HepG2 (cell line): ENCODE results near the gene TSPYL4. TPM values are rescaled to one million over a fixed set of nuclear protein-coding genes. Genes with fewer than 3 reads are reported as not detected.

Experiments
- ATAC-seq: fragments of 200-7000 bp; cut with Tn5 transposase; 3 replicates; pipeline ENCODE4 v1.9.1; 2020; ENCODE audit warnings: mild to moderate bottlenecking, moderate library complexity
- BruUV-seq: library from RNA; stranded (reverse); fragments of 400-500 nt; replicated peaks from 2 replicates; lab custom pipeline; 2021; lab: Mats Ljungman, UMichigan
- CTCF ChIA-PET: fragments of 300-600 bp; formaldehyde crosslinking; extraction: SDS; loops from one replicate; lab custom pipeline; 2021; ENCODE audit warnings: low total read pairs, inconsistent platforms, low intra/inter-chr PET ratio; lab: Yijun Ruan, JAX
- POLR2A ChIA-PET: fragments of 350-600 bp; sonication (Branson Sonifier 250); formaldehyde crosslinking; loops from one replicate; lab custom pipeline; 2020; ENCODE audit warnings: antibody characterized with exemption, inconsistent platforms; lab: Yijun Ruan, JAX
- DNase-seq: peaks from one replicate; pipeline ENCODE4 v3.0.0-alpha.2; 2015; ENCODE audit warnings: low spot score
- FAIRE-seq: peaks from 3 replicates; lab custom pipeline; 2011; peaks lifted over from hg19 to GRCh38; lab: Jason Lieb, UNC
- H2AFZ ChIP-seq: one replicate; pipeline ENCODE4 v1.6.1; 2011; ENCODE audit warnings: low read length, inconsistent platforms
- H3K27ac ChIP-seq: fragments of 300-600 bp; 3 replicates; pipeline ENCODE4 v1.8.0; 2011; ENCODE audit warnings: mixed run types, mild to moderate bottlenecking, mixed read lengths, low read length, inconsistent platforms; ENCODE audit not compliant: insufficient read depth; ENCODE audit errors: extremely low read length
- H3K27me3 ChIP-seq, 2 experiments: fragments of 200-600 bp in 1 of 2; 2 replicates in 1 of 2; 3 replicates in 1 of 2; pipeline versions ENCODE4 v1.6.0 to v1.8.0; 2011; ENCODE audit warnings: low read length in 2 of 2, mild to moderate bottlenecking in 2 of 2, moderate library complexity in 2 of 2, inconsistent platforms in 1 of 2; ENCODE audit not compliant: insufficient read depth in 2 of 2, control insufficient read depth in 1 of 2
- H3K36me3 ChIP-seq, 2 experiments: fragments of 200-600 bp in 1 of 2; replicated peaks in 1 of 2; 2 replicates in 1 of 2; 3 replicates in 1 of 2; pipeline versions ENCODE4 v1.5.1 to v1.8.0; 2011; ENCODE audit warnings: low read length in 2 of 2, inconsistent platforms in 1 of 2; ENCODE audit not compliant: insufficient read depth in 2 of 2, control insufficient read depth in 1 of 2
- H3K4me1 ChIP-seq: 2 replicates; pipeline ENCODE4 v1.5.1; 2012; ENCODE audit warnings: low read length, inconsistent platforms; ENCODE audit not compliant: insufficient read depth
- H3K4me2 ChIP-seq: 2 replicates; pipeline ENCODE4 v1.6.0; 2011; ENCODE audit warnings: low read depth, low read length, inconsistent platforms
- H3K4me3 ChIP-seq, 3 experiments: fragments of 200-600 bp in 1 of 3; sonication (generic), shearing (Covaris generic) in 1 of 3; replicated peaks in 1 of 3; 2 replicates each; pipeline ENCODE4 v1.5.1; 2011 to 2016; ENCODE audit warnings: low read length in 3 of 3, inconsistent platforms in 2 of 3, low read depth in 2 of 3, mild to moderate bottlenecking in 2 of 3, control low read depth in 1 of 3, mixed read lengths in 1 of 3; ENCODE audit not compliant: insufficient read depth in 1 of 3
- H3K79me2 ChIP-seq: one replicate; pipeline ENCODE4 v1.6.1; 2011; ENCODE audit warnings: low read length, inconsistent platforms; ENCODE audit not compliant: insufficient read depth
- H3K9ac ChIP-seq: 2 replicates; pipeline ENCODE4 v1.6.0; 2011; ENCODE audit warnings: mild to moderate bottlenecking, low read depth, low read length, inconsistent platforms; ENCODE audit not compliant: insufficient read depth
- H3K9me3 ChIP-seq: 2 replicates; pipeline ENCODE4 v1.5.1; 2012; ENCODE audit warnings: mild to moderate bottlenecking, low read length
- H4K20me1 ChIP-seq: 2 replicates; pipeline ENCODE4 v1.6.0; 2011; ENCODE audit warnings: inconsistent platforms, mild to moderate bottlenecking, low read length, moderate library complexity; ENCODE audit not compliant: insufficient read depth
- FOXJ3 ChIP-seq: sonication (generic); formaldehyde crosslinking; IDR thresholded peaks from 2 replicates; pipeline ENCODE4 v1.4.0; 2020; ENCODE audit warnings: missing genetic modification reagents, mild to moderate bottlenecking, borderline replicate concordance
- NFKB2 ChIP-seq: sonication (generic); formaldehyde crosslinking; IDR thresholded peaks from 2 replicates; pipeline ENCODE4 v1.4.0; 2020; ENCODE audit warnings: missing genetic modification reagents, borderline replicate concordance
- NR2C2 ChIP-seq: sonication (generic); formaldehyde crosslinking; IDR thresholded peaks from 2 replicates; pipeline ENCODE4 v1.4.0; 2020; ENCODE audit warnings: missing genetic modification reagents, mild to moderate bottlenecking, moderate library complexity, borderline replicate concordance
- TCF7 ChIP-seq: sonication (generic); IDR thresholded peaks from 2 replicates; pipeline ENCODE4 v1.6.1; 2016; ENCODE audit warnings: antibody characterized with exemption, low read depth
- ZBTB42 ChIP-seq: sonication (generic); formaldehyde crosslinking; IDR thresholded peaks from 2 replicates; pipeline ENCODE4 v1.5.0; 2020; ENCODE audit warnings: mild to moderate bottlenecking, missing genetic modification reagents
- ZNF251 ChIP-seq: sonication (generic); formaldehyde crosslinking; IDR thresholded peaks from 2 replicates; pipeline ENCODE4 v1.9.0; 2021; ENCODE audit warnings: mild to moderate bottlenecking, missing genetic modification reagents
- ZNF292 ChIP-seq: sonication (generic); formaldehyde crosslinking; IDR thresholded peaks from 2 replicates; pipeline ENCODE4 v1.8.1; 2022; ENCODE audit warnings: mild to moderate bottlenecking, low read depth, missing genetic modification reagents, borderline replicate concordance
- ZNF337 ChIP-seq: sonication (generic); formaldehyde crosslinking; IDR thresholded peaks from 2 replicates; pipeline ENCODE4 v1.5.1; 2020; ENCODE audit warnings: missing genetic modification reagents, low read depth, mild to moderate bottlenecking, borderline replicate concordance
- ZNF547 ChIP-seq: sonication (generic); formaldehyde crosslinking; IDR thresholded peaks from 2 replicates; pipeline ENCODE4 v1.5.1; 2020; ENCODE audit warnings: mild to moderate bottlenecking, missing genetic modification reagents
- WGBS: methylation state at CpG from one replicate; pipeline ENCODE4 v1.1.6; 2017; ENCODE audit warnings: low lambda C conversion rate; 5-methylcytosine and 5-hydroxymethylcytosine counted together
- in situ Hi-C: cut with HindIII; loops from 2 replicates; pipeline ENCODE4 v1.10.0; 2017; ENCODE audit warnings: low pct_unique_long_range_greater_than_20kb; ENCODE audit not compliant: extremely low pct_ligation_motif_present
- intact Hi-C: fragments of 100-400 bp; cut with micrococcal nuclease; formaldehyde crosslinking; loops from one replicate; pipeline ENCODE4 v1.10.0; 2022; ENCODE audit not compliant: unreplicated experiment
- polyA plus RNA-seq, 8 experiments: library from polyadenylated mRNA; depleted of rRNA in 3 of 8; stranded (reverse) in 7 of 8; unstranded in 1 of 8; fragments of >200 nt; fragmentation: Illumina TruSeq in 4 of 8; extraction: Trizol in 4 of 8; gene quantifications; 2 replicates each; pipeline versions ENCODE4 v1.2.1 to v1.2.3, GENCODE V29; 2011 to 2016; ENCODE audit warnings: low read depth in 4 of 8, missing spikeins in 1 of 8, mixed read lengths in 1 of 8; ENCODE audit not compliant: insufficient read depth in 1 of 8
- total RNA-seq, 5 experiments: library from RNA; depleted of rRNA; stranded (reverse); fragments of >200 nt; fragmentation: Illumina TruSeq; extraction: Trizol; gene quantifications; 2 replicates each; pipeline ENCODE4 v1.2.3, GENCODE V29; 2016; ENCODE audit warnings: low read depth in 1 of 5

The TSPYL4 gene
- total and polyA plus RNA-seq, 2 of the 13 experiments (the other 11 are each of a cell fraction or from before 2014, with no cell fraction given) = 18.0 to 19.7 TPM

- no peak for DNase-seq
- ATAC-seq = no peak
- no peak overlapping the region for H3K4me2 ChIP-seq
- H2AFZ ChIP-seq = no peak overlapping the region
- H4K20me1 ChIP-seq = no peaks in the 10 kb centered on the region
- no peaks in the 10 kb centered on the region; a peak in 2 of 5 replicates for H3K36me3 ChIP-seq
- peaks cover 11% of the 10 kb centered on the region; the same call in 1 of the 2 replicates for H3K9me3 ChIP-seq
- no peak overlapping the region for H3K4me3 ChIP-seq
- in situ Hi-C loops (no loop called here), intact Hi-C loops (no loop called here)
- TF ChIP-seq NR2C2 (CRISPR knock-in tag) = no peak
- TF ChIP-seq ZBTB42 (CRISPR knock-in tag) = no peak
- TF ChIP-seq ZNF251 = no peak
- TF ChIP-seq FOXJ3 (CRISPR knock-in tag) = no peak
- no peak for TF ChIP-seq ZNF337 (CRISPR knock-in tag)
- TF ChIP-seq ZNF292 (CRISPR knock-in tag) = no peak
- TF ChIP-seq ZNF547 (CRISPR knock-in tag) = no peak
- ChIA-PET POLR2A (no interaction called here), CTCF (no interaction called here)
- FAIRE-seq = peak; percentile 32
- H3K4me1 ChIP-seq = peaks cover 6% of the 10 kb centered on the region; the same call in 1 of the 2 replicates
- no peak overlapping the region for H3K9ac ChIP-seq
- WGBS = 100% methylated on average over 1 of the region's 1 CpG
- no TSS peak for BruUV-seq
- no peak overlapping the region for H3K27ac ChIP-seq
- no peaks in the 10 kb centered on the region for H3K79me2 ChIP-seq
- H3K27me3 ChIP-seq = no peaks in the 10 kb centered on the region
Observed at GRCh38 chr6:116263353-116263752, 9.5 kb upstream of the TSPYL4 start.

GRCh38 chr6:116258520-116258919 is 4.6 kb upstream of the TSPYL4 start:
- in situ Hi-C loops = no loop called here
- peaks cover 25% of the 10 kb centered on the region for H3K4me1 ChIP-seq
- TF ChIP-seq TCF7 (no peak), NFKB2 (0 out of 2 replicates have a peak, but pooled peaks have one; percentile 24)
- POLR2A ChIA-PET = no interaction called here
- no peak overlapping the region for H3K9ac ChIP-seq
- no peaks in the 10 kb centered on the region for H3K36me3 ChIP-seq
- H3K4me3 ChIP-seq = no peak overlapping the region
- WGBS = 96% methylated on average over 17 of the region's 18 CpGs
- CTCF ChIA-PET = no interaction called here
- no peak overlapping the region for H3K4me2 ChIP-seq
- DNase-seq (no peak), ATAC-seq (no peak), FAIRE-seq (no peak)
- peaks cover 11% of the 10 kb centered on the region for H3K79me2 ChIP-seq
- intact Hi-C loops = loop anchor here (10.0 kb wide), 1 partner anchor 1226 kb away; the partner anchor contains the start of gene DCBLD1
- H4K20me1 ChIP-seq = no peaks in the 10 kb centered on the region
- H3K27me3 ChIP-seq = no peaks in the 10 kb centered on the region
- no TSS peak for BruUV-seq
- no peak overlapping the region for H2AFZ ChIP-seq
- no peak overlapping the region for H3K27ac ChIP-seq
- peaks cover 8% of the 10 kb centered on the region; the same call in 1 of the 2 replicates for H3K9me3 ChIP-seq
